ENCODE measurements around the gene TNFSF11.

- TF ChIP-seq, protein P1, sequence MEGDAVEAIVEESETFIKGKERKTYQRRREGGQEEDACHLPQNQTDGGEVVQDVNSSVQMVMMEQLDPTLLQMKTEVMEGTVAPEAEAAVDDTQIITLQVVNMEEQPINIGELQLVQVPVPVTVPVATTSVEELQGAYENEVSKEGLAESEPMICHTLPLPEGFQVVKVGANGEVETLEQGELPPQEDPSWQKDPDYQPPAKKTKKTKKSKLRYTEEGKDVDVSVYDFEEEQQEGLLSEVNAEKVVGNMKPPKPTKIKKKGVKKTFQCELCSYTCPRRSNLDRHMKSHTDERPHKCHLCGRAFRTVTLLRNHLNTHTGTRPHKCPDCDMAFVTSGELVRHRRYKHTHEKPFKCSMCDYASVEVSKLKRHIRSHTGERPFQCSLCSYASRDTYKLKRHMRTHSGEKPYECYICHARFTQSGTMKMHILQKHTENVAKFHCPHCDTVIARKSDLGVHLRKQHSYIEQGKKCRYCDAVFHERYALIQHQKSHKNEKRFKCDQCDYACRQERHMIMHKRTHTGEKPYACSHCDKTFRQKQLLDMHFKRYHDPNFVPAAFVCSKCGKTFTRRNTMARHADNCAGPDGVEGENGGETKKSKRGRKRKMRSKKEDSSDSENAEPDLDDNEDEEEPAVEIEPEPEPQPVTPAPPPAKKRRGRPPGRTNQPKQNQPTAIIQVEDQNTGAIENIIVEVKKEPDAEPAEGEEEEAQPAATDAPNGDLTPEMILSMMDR (IDR thresholded peaks at IDR 0.05): no peak
- no peak for TF ChIP-seq POLR2A (IDR thresholded peaks at IDR 0.05)
Measured at GRCh38 chr13:42526276-42526675, 47.7 kb upstream of the TNFSF11 start.
